GM21529 (cell line): ENCODE results near the gene FZD8.
"Not testable (repeated sequence)": the region's sequence is repeated elsewhere in the genome, so short reads cannot be mapped to it uniquely, and the experiment has no call there.

Source experiments
- ATAC-seq: cut with Tn5 transposase; IDR thresholded peaks from one replicate; pipeline ENCODE4 v1.9.1; 2021; ENCODE audit not compliant: unreplicated experiment

Gene FZD8, protein sequence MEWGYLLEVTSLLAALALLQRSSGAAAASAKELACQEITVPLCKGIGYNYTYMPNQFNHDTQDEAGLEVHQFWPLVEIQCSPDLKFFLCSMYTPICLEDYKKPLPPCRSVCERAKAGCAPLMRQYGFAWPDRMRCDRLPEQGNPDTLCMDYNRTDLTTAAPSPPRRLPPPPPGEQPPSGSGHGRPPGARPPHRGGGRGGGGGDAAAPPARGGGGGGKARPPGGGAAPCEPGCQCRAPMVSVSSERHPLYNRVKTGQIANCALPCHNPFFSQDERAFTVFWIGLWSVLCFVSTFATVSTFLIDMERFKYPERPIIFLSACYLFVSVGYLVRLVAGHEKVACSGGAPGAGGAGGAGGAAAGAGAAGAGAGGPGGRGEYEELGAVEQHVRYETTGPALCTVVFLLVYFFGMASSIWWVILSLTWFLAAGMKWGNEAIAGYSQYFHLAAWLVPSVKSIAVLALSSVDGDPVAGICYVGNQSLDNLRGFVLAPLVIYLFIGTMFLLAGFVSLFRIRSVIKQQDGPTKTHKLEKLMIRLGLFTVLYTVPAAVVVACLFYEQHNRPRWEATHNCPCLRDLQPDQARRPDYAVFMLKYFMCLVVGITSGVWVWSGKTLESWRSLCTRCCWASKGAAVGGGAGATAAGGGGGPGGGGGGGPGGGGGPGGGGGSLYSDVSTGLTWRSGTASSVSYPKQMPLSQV

DNA sequence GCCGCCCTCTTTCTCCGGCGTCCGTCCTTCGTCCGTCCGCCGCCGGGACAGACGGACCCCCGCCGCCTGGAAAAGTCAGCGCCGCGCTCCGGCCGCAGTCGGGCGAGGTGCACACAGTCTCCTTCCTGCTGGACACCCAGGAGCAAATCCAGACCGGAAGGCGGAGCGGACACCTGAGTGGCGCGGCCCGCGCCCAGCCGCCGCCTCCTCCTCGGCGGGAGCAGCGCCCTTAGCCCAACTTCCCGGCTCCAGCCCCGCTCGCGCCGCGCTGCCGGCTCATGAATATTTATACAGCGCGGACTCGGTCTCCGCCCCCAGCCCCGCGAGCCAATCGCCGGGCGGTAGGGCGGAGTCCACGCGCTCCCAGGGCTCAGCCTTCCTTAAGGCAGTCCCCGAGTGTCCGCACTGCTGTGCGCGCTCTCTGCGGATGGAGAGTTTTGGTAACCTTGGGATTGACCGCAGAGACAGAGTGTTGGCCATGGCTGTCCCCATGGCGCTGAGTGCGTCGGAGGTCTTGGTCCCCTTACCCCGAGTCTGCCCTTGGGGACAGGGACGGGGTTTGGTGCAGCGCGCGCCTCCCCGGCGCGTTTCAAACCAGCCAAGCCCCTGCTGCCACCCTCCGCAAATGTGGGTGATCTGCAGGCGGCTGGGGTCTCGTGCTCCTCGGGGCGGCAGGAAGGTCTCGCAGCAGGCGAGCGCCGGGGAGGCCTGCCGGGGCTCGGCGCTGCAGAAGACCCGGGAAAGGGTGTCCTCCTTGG, at the start of gene FZD8:
Gene FZD8 (minus strand): TSS at position 262 of the 758 bp plus-strand sequence. CDS start 867 bp downstream, outside the sequence.
- peak; percentile 92 for ATAC-seq

DNA sequence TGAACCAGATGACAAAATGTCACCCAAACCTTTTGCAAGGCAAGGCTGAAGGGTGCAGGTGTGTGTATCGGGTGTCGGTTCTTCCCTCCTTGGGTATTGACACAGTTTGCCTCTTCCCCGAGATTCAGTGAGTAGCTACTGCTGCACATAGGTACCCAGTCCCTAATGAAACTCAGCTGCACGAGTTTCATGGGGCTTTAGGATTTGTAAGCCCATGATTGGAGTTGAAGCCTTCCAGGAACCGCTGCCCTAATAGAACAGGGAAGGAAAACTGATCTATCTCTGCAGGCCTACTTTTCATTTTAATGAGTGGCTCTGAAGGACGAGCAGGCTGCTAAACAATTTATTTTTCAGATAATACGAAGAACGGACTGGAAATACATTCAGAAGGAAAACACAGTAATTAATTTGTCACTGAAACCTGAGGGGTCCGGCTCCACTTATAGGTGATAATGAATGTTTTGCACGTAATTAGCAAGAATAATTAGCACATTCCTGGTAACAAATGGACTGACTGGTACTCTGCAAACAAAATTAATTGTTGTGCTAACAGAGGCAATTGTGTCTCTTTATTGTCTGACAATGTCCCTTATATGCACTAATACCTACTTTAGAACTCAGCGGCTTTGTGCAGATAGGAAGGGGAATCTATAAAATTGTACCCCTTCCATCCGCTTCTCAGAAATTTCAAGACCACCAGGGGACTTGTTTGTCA, 49.6 kb upstream of the FZD8 start:
- ATAC-seq = no peak

DNA sequence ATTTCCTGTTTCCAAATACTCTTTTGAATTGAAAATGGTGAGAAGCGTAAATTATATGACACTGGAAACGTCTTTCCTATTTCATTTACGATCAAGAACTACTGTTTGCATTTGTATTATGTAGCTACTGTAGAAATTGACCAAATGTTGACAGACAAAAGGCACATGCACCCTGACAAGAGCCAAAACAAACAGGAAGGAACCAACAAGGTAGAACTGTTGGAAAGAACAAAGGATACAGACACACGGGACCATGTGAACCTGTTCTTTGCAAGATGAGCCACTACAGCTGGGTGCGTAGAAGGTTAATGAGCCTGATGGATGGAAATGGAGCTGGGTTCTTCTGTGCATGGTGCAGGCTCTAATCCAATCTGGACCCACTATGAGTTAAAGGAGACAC, 48.4 kb upstream of the FZD8 start:
- no peak for ATAC-seq

DNA sequence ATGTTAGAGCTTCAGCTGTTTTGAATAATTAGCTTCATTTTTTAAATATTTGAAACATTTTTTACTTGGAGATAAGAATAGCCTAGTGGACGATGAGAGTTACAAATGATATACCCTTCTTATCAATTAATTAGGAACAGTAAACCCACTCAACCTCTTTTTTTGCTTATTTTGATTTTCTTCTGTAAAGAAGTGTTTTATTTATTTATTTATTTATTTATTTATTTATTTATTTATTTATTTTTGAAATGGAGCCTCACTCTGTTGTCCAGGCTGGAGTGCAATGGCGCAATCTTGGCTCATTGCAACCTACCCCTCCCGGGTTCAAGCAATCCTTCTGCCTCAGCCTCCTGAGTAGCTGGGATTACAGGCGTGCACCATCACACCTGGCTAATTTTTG, 43.8 kb upstream of the FZD8 start:
- ATAC-seq = not testable (repeated sequence)

DNA sequence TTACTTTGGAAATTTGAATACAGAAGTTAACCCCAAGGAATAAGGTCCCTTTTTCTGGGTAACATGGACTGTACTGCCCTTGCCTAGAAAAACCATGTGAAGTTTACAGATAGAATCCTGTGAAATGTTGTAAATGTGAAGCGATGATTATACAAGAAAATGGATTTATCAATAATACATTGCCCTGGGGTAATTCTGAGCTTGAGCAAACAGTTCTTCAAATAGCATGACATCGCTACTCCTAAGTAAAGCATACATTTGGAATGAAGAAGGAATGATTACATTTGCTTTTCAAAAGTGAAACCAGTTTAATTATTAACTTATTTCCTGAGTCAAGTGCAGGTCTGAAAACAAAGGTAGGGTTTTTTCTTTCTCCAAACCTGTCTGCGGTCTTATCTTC, 43.3 kb upstream of the FZD8 start:
- ATAC-seq = no peak

DNA sequence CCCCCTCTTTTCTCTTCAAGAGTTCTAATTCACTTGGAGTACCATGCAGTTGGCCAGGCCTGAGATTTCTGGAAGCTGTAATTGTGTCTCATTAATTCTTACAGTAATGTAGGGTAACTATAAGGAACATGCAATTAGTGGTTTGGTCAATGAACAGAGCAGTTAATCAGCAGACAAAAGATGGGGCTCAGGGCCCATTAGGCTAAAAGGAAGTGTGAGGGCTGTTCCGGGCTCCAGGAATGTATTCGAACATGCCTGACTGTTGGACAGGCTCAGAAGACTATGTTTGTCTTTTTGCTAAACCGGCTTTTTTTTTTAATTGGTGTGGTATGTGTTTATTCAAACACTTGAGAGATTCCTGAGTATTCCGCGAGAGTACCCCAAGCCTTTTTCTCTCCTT, 42.5 kb upstream of the FZD8 start:
- ATAC-seq = no peak

DNA sequence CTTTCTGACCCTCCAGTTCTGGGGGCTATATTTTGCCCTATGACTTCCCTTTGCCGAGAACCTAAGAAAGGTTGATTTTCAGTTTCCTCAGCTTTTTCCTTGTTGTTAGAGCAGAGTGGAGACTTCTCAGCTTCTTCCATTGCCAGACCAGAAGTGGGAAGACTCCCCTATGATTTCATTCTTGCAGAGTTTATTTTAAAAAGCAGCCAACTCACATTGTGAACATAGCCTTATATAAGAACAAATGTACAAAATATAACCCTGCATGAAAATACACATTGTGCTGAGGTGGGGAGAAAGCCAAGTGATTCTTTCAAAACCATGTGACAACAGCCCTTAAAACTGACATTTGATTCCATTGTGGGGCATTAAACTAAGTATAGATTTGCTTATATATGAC, 33.8 kb upstream of the FZD8 start:
- no peak for ATAC-seq

DNA sequence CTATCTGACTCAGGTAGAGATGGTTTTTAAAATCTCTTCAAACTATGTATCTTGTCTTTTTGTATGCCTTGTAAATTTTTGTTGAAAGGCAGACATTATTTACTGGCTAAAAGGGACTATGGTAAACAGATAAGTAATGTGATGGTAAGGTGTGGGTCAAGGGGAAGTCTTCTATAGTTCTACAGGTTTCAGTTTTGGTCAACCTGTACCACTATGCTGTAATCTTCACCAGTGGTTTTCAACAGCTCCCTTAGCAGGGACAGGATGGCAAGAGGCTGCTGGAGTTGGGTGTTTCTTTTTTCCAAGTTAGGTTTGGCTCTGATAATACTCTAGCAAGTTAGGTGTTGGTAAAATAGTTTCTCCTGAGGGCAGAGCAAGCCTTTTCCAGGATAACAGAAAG, 32.7 kb upstream of the FZD8 start:
- ATAC-seq = no peak

DNA sequence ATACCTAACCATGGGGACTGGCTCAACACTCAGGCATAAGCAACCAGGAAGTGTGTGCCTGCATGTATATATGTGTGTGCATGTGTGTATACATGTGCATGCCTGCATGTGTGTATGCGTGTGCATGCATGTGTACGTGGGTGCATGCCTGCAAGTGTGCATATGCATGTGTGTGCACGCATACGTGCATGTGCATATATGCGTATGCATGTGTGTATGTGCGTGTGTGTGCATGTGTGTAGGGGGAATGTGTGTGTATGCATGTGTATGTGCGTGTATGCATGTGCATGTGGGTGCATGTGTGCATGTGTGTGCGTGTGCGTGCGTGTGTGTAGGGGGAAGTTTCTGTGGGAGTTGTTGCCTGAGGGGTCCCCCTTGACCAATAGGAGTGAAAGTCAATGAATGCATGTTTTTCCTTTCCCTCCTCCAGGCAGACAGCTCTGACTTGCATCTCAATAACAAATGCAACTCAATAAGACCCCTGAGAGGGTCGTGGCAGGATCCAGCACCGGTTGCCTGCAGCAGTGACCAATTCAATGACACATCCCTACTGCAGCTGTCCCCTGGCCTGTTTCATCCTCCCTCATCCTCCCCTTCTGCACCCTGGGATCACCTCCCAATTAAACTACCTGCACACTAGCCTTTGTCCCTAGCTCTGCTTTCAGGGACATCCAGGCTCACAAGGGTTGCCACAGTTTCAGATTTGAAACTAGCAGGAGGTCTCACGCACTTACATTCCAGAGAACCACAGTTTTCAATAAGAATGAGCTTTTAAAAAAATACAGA, 27.0 kb upstream of the FZD8 start:
- ATAC-seq = no peak

DNA sequence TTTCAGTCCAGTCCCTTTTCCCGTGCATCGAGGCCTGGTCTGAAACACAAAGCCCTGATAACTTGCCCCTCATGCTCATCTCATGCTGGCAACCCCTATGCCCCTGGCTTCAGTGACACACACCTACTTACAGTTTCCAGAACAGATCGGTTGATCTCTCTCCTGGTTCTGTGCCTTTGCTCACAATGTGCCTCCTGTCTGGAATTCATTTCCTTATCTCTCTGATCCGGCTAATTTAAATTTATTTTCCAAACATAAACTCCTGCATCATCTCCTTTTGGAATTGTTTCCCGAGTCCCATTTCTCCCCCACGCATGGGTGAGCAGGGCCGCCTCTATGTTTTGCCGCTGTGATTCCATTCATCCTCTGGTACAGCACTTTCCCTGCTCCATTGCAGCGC, 25.9 kb upstream of the FZD8 start:
- ATAC-seq = no peak

DNA sequence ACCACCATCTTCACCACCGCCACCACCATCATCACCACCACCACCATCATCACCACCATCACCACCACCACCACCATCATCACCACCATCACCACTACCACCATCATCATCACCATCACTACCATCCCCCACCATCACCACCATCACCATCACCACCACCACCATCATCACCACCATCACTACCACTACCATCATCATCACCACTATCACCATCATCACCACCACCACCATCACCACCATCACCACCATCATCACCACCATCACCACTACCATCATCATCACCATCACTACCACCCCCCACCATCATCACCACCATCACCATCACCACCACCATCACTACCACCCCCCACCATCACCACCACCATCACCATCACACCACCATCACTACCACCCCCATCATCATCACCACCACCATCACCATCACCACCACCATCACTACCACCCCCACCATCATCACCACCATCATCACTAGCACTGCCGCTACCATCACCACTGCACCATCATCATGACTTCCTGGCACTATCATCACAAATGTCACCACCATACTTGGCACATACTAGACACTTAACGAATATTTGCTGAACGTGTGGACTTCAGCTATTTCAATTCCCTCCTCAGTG, 25.3 kb upstream of the FZD8 start:
- ATAC-seq = no peak

DNA sequence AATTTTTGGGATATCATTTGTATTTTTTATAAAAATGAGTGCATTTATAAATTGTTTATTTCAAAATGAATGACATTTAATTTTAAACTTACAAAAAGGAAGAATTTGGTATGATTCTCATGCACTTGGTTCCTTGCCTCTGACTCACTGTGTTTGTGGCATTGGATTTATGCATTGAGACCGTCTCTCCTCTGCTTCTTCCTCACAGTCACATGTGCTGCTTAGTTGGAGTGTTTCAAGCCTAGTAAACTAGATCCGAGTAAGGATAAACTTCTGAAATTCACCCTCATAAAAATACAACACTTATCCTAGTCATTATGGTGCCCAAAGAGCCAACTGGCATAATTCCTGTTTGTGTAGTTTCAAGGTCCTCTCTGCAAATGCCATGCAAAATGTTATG, 19.1 kb upstream of the FZD8 start:
- no peak for ATAC-seq

DNA sequence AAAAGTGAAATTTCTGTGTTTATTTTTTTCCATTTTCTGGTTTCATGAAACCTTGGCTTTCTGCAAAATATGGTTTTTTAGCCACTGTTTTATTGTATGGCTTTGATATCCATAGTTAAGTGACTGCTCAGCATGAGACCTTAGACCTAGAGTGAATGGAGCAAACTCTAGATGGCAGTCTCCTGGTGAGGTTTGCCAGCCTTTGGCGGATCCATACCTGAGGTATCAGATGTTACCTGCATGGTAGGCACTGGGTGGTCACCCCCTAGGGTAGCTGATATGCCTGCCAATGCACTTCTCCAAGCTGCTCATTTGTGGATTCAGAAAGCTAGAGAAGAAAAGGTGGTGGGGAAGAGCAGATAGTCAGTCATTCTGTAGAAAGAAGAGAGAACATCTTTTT, 17.4 kb upstream of the FZD8 start:
- no peak for ATAC-seq

DNA sequence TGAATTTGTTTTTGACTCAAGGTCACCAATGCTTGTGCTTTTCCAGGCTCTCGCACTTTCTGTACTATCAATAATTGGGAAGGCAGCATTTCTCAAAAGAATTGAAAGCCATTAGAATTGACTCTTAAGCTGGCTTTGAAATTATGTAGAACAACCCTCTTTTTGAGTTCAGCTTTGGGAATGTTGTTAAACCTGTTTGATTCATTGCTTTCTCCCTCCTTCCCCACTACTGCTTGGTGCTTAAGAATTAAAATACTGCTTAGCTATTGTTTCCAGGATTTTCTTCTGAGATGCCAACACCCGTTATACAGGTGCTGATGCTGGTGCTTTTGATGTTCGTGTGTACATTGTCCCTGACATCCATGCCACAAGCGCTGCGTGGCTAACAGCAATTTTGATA, 15.5 kb upstream of the FZD8 start:
- no peak for ATAC-seq

DNA sequence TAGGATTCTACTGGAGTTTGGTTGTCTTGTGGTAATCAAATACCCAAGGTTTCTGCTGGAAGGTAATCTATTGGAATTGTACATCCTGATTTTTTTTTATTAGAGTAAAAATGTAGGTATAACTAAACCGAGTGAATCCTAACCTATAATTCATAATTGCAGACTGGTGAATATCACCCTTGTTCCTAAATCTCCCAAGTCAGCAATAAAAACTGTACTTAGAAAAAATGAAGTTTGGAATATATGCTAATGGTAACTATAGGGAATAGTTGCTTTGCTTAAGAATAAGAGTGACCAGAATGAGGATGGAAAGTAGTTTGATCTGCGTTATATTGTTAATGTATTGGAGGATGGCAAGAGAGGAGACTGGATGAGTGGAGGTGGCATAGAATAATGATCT, 10.7 kb upstream of the FZD8 start:
- no peak for ATAC-seq

DNA sequence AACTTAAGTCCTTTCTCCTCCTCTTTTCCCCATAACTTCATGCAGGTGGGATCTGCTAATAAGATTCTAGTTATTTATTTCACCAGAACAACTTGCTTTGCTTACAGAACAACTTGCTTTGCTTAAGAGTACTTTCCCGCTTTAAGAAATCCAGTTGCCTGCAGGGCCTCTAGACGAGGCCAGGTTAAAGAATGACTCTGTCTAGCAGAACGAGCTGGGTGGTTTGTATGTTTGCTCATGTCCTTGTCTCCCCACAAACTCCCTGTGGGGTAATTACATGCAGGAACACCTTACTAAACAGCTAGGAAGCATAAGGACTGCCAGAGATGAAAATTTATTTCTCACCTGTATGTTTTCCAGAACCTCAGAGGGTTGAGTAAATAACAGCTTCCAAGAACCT, 8.8 kb upstream of the FZD8 start:
- no peak for ATAC-seq

DNA sequence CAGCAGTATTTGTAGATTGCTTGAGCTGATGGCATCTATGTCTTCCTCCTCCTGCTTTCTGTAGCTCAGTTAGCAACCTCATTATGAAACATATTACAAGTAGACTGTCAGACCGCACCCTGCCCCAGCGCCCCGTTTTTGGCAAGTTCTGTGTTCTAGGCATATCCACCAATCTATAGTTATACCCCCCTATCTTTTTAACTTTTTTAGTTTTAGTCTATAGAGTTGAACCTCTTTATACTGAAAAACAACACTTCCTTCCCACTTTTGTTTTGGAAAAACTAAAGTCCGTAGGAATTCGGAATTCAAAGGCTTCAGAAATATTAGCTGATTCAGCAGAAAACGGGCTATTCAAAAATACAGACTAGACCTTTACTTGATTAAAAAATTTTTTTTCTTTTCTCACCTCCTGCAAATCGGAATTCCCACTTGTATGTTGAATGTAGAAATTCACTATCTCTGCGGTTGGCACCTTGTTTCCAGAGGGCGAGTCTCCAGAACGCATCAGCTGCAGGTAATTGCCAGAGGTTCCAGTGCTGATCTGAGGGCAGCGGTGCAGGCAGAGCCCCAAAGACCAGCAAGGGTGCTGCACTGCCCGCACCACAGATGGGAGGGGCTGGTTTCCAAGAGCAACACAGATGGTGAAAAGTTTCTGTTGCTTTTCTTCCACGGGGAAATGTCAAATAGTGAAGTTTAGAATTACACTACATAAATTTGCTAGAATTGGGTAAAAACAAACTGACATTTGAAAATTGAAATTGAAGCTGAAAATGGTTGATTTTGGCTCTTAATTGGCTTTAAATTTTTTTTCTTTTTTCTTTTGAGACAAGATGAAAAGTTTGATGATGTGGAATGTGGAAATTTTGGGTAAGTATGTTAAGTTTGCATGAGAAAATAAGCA, 2.2 kb upstream of the FZD8 start:
- ATAC-seq = no peak

DNA sequence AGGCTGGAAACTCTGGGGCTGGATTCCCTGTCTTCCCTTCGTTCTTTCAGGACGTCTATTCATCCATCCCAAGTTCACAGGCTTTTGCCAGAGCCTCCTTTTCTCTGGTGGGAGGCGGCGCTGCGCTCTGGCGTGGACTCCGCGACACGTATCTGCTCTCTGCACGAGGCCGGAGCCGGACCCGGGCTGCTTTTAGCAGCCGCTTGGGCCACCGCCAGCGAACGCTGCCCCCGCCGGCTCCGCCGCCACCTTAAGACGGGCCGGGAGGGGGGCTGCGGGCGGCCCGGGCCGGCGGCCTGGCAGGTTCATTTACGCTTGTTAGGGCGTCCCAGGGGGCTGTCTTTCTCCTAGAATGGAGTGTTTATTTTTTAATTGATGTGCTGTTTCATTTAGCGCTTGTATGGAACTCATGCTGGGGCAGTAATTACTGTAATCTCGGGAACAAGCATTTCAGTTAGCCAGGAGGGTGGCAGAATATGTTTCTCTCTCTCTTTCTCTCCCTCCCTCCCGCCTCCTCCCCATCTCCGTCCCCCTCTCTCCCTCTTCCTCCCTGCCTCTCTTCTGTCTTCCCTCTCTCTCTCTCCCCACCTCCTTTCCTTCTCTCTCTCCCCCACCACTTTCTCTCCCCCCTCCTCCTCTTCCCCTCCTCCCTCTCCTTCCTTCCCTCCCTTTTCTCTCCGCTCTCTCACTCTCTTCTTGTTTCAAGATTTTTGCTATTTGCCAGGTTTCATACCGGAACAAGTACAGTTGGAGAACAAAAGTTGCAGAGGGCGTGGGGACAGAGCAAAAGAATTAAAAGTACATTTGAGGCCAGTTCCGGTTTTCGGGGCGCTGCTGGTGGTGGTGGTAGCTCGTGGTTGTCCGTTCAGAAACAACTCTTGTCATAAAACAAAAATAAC, 1.3 kb upstream of the FZD8 start:
- no peak for ATAC-seq
